GM19193 (cell line): ENCODE measurements around the gene FUCA1.

Experiments
- POLR2A ChIP-seq: IDR thresholded peaks from 4 replicates; pipeline ENCODE4 v1.6.1; 2011; ENCODE audit not compliant: insufficient read depth, insufficient read length; ENCODE audit errors: extremely low read depth

Gene FUCA1

DNA sequence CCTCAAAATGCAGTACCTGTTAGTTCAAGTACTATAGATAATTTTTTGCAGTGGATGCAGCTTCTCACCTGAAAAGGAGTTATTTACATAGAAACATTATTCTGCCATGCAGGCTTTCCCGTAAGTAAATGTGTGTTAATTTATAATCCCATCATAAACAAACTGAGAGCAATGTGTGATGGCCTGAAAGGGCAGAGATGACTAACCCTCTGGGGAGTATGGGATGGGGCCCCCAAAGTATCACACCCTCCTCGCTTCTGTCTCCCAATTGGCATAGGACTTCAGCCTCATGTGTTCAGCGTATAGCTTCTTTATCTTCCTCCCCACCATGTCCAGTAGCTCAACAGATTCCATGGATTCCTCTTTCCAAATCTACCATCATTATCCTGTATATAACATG lies 50.5 kb downstream of the FUCA1 start:
- no peak for TF ChIP-seq POLR2A

DNA sequence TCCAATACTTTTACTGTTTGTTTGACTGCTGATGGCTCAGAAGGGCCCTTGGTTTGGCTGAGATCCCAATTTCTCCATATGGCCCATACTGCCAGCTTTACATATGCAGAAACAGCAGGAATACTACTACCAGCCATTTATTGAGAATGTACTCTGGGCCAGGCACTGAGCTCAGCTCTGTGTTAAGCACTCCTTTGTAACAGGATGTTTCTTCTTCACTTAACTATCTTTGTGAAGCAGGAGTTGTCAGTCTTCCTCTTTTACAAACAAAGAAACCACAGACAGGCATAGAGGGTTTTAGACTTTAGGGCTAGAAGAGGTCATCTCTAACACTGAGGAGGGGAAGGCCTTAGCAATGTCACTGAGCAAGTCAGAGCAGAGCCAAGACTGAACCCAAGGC lies 51.2 kb downstream of the FUCA1 start:
- no peak for TF ChIP-seq POLR2A

DNA sequence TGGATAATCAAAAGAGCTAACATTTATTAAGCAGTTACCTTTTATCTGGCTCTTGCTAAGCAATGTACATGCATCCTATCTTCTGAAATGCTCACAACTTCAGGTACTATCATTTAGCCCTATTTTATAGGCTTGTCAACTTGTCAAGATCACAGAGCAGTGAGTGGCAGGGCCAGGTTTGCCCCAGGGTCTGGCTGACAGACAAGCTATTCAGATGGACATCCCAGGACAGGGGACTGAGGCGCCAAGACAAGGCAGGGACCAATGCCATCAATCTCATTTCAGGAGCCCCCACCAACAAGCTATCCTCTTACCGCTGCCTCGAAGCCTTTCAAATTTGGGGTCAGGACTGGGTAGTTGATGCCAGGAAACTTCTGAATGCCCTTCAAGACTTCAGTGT lies 51.7 kb downstream of the FUCA1 start:
- no peak for TF ChIP-seq POLR2A

DNA sequence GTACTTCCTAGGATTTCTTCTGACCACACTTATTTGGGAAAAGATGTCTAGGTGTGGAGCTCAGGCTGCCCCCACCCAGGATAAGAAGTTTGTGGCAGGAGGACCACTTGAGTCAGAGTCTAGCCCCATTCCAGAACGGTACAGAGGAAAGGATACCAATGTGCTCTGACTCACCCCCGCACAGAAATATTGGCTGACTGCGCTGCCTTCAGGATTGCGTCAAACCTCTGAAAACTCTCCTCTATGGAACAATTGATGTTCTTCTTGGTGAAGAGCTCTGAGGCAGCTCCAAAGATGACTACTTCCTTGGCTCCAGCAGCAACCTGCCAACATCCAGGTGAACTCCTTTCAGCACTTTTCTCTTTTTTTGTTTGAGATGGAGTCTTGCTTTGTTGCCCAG lies 54.1 kb downstream of the FUCA1 start:
- TF ChIP-seq POLR2A = no peak

DNA sequence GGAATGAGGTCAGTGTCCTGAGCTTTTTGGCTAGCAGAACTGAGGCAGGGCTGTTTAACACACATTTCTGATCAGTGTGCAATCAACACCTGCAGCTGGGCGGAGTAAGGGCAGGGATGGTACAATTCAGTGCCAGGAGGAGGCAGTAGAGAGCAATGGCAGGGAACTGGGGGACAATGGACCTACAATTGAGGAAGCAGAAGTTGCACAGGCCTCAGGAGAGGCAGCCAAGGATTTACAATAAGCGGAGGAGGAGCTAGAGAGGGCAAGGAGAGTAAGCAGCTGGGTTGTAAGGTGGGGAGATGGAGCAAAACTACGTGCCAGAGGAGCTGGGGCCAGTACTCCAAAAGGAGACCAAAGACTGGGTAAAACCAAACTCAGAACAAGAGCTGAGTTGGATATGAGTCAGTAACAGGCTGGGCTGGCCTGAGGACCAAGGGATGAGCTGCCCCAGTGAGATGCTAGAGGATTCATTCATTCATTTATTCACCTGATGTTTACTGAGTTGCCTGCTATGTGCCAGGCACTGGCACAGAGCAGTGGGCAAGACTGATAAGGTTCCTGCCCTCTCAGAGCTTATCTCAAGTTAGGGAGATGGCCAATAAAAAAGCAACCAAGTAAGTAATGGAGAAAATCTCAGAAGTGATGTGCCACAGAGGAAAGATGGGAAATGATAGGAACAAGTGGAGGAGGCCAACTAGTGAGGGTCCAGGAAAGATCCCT lies 57.1 kb downstream of the FUCA1 start:
- no peak for TF ChIP-seq POLR2A

DNA sequence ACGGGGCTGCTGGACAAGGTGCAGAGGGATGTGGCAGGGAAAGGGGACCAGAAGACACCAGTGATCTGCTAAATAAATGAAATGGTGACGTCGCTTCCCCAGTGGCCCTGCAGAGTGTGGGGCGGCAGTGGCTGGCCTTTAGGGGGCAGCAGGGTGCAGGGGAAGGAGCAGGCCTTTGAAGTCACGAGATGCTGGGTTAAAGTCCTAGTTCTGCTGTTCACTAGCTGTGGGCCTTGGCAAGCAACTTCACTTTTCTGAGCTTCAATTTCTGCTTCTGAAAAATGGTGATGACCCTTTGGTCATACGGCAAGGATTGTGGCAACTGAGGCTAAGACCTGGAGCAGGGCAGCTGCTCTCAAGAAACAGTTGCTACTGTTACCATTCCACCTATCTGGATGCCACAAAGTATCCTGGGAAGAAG lies 58.3 kb downstream of the FUCA1 start:
- TF ChIP-seq POLR2A = no peak

DNA sequence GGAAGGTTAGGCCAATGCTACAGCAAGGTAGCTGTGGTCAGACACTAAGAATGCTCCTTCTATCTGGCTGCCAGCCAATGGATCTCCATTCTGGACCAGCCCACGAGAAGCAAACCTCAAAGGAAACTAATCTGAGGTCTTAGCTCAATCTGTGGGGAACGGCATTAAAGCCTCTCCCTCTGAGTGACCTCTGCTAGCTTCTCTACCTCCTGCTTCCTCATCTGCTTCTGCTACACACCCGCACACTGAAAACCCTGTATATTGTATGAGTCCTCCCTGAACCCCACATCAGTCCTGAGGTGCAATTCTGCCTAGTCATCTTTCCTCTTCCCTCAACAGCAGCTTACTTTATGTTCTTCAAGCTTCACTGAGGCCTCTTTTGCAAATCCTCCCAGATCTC lies 60.6 kb downstream of the FUCA1 start:
- no peak for TF ChIP-seq POLR2A

DNA sequence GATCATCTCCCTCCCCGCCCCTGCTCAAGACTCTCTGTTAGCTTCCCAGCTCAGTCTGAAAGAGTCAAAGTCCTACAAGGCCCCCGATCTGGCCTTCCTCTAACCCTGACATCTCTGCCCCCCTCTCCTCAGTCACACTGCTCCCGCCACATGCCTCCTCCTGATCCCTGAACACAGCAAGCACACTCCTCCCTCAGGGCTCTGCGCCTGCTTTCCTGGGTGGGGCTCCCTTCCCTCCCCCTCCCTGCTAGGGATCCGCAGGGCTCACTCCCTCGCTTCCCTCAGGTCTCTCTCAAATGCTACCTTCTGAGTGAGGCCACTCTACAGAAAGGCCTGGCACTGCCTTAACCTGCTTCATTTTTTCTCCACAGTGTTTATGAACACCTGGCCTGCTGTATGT lies 61.8 kb downstream of the FUCA1 start:
- TF ChIP-seq POLR2A = no peak

DNA sequence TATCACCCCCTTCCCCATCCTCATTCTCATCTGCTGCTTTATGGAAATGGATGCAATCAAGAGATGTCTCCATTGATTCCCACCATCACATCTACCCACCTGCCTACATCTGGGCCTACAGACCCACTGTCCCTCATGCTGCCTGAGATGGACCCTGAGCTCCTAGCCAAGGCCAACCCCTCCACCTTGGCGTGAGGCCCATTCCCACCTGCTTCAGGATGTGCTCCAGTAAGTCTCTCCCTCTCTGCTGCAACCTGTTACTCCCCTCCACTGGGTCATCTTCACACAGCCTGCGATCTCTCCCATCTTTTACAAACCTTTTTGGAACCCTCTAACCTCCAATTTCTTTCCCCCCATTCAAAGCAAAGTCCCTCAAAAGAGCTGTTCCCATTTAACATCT lies 63.1 kb downstream of the FUCA1 start:
- no peak for TF ChIP-seq POLR2A

DNA sequence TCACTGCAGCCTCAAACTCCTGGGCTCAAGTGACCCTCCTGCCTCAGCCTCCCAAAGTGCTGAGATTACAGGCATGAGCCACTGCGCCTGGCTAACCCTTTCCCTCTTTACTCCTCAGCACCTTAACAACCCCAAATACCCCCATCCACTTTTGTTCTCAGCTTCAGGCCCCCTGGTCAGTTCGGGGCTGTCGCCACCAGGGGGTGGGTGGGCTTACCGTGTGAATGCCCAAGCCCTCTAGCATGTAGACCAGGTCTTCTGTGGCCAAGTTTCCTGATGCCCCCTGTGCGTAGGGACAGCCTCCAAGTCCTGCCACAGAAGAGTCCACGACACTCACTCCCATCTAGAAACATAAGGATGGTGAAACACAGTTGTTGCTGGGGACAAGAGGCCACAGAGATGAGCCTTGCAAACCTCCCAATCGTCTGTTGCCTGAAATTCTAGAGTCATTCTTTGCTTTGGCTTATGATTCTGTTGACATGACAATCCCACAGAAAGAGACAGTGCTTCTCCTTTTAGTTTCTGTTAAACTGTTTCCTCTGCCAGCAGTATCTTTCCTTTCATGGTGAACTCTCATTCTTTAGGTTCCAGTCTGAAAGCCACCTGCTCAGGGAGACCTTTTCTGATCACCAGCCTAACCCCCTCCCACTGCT lies 63.8 kb downstream of the FUCA1 start:
- no peak for TF ChIP-seq POLR2A

DNA sequence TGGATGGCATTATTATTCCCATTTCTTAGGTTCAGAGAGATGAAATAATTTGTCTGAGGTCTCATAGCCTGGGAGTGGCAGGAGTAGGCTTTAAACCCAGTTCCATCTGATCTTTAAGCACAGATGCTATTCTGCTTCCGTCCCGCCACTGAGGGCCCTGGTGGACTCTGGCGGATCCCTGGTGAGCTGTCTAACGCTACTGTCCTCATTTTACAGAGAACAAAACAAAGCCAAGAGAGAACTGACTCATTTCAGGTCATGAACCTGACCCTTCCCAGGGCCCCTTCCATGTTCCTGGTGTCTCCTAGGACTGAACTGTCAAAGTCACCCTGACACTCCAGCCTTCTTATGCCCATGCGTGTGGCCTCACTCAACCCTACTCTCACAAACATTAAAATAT lies 64.4 kb downstream of the FUCA1 start:
- no peak for TF ChIP-seq POLR2A

DNA sequence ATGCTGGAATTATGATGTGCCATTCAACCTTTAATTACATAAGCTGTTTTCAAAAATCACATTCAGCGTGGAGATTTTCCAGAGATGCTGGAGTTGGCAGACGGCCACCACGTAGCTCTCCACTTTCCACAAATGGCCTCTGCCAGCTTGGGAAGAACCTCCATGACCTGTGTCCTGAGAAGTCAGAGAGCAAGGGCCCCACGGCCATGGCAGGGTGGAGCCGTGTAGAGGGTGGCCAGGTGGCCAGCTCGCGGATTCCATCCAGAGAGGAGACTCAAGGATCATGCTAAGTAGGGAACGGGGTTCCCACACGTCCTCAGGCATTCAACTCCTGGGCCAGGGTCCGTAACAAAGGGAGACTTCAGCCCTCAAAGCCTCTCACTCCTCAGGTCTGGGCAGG lies 66.2 kb downstream of the FUCA1 start:
- no peak for TF ChIP-seq POLR2A

DNA sequence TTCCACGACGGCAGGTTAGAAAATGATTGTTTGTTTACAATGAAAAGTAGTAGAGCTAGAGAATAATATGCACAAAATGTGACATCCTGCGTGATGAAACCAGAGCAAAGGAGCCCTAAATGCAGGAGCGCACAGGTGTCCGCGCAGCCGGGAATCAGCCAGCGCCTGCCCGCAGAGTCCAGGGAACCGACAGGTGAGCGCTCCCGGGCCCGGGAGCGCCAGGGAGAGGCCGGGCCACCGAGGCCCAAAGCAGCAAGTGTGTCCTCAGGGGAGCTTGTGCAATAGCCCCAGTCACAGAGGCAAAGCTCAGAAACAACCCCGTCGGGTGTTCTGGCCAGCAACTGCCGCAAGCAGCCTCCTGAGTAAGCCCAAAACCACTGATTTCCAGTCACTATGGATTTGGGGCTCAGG lies 66.7 kb downstream of the FUCA1 start:
- TF ChIP-seq POLR2A = no peak

DNA sequence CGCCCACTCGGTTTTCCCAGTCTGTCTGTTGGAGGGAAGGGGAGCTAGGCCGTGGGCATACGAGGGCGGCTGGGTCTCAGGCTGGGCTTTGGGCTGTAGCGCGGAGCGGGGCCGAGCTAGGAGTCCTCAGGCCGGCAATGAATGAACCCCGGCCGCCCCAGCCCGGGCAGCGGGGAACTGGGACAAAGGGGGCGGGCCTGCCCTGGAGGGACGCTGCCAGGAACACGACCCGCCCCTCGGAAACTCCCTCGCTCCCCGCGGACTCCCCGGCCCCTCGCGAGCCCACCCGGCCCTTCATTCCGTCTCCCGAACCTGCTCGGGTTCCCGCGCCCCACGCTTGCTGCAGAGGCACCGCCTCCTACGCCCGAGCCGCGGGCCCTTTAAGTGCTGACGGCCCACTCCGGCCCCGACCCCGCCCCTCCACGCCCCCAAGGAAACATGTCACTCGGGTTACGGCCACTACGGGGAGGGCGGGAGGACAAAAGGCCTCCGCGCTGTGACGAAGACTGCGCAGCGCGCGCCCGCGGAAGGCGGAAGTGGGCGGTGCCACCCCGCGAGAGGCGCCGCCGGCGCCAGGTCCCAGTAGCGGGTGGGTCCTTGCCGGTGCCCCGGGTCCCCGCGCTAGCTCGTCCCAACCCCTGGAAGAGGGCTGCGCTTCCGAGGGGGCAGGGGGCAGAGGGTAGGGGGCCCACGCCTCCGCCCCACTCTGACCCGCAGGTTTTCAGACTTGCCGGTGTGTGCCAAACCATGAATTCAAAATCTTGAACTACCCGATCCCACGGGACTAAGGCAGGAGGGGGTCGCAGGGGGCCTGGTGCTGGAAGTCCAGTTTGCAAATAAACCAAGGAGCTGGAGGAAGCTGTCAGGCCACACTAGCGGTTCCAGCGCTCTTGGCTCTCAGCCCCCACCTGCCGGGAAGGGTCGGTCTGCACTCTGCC lies 67.4 kb downstream of the FUCA1 start, which contains the start of gene GALE:
TSS of gene GALE (minus strand) at position 355 of the 938 bp plus-strand sequence. CDS start 1,747 bp downstream, outside the sequence.
- TF ChIP-seq POLR2A = peak; percentile 90

DNA sequence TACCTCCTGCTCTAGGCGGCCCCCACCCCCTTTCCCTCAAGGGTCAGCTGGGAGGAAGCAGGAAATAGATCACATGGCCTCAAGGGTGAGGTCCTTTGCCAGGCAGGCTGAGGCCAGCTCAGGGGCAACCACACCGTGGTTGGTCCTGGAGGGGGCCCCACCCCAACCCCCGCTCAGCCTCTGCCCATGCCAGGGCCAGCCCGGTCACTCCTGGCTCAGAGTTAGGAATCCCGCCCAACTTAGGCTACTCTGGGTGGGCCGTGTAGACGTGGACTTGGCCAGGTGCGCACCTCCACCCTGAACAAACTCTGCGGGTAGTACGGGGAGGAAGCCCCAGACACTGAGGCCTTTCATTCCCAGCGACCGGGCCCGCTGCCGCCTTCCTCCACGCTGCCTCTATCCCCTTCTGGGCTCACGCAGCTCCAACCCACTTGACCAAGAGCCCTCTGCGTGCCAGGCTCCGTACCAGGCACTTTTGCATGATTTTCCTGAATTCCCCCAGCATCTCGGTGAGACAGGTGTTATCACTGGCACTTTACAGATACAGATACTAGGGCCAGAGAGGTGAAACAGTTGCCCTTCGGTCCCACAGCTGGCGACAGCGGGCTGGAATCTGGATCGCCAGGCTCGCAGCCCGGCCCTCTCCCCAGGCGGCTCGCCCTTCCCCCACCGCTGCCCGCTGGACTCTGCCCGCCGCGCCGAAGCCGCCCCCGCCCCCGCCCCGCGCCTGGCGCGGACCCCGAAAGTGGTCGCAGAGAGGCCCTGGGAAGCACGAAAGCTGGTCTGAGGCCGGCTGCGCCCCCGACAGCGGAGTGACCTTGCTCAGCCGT lies 68.3 kb downstream of the FUCA1 start:
- peak; percentile 22 for TF ChIP-seq POLR2A

DNA sequence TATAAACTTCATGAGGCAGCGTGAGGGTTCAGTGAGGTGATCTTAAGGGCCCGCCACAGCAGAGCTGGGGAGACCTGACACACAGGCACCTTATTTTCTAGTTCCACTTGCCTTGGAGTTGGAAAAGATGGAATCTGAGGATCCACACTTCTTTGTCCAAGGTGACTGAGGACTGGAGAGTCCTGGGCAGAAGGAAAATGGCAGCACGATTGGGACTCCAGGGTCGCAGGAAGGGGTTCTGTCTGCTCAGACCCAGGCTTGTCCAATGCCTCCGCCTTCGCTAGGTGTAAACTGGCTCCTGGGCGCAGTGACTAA lies 68.9 kb downstream of the FUCA1 start:
- TF ChIP-seq POLR2A = no peak
